ENCODE measurements around the gene NIPAL3.

GRCh38 chr1:24470592-24470991, 55.0 kb downstream of the NIPAL3 start:
- TF ChIP-seq CTCF (IDR thresholded peaks at IDR 0.05; ENCODE audit: poor library complexity, severe bottlenecking) = no peak
- no peak for TF ChIP-seq POLR2AphosphoS5 (IDR thresholded peaks at IDR 0.05)
- TF ChIP-seq SMC3 (conservative IDR thresholded peaks at IDR 0.05; ENCODE audit: poor library complexity) = no peak
- TF ChIP-seq REST (IDR thresholded peaks at IDR 0.05; ENCODE audit: borderline replicate concordance) = no peak
- no peak for TF ChIP-seq RAD21 (conservative IDR thresholded peaks at IDR 0.05)
- no peak for TF ChIP-seq EZH2 (IDR thresholded peaks at IDR 0.05; ENCODE audit: borderline replicate concordance, insufficient read depth, low read length, poor library complexity, severe bottlenecking)
- no peak for TF ChIP-seq TAF1 (IDR thresholded peaks at IDR 0.05; ENCODE audit: low read depth)
- TF ChIP-seq EP300 (conservative IDR thresholded peaks at IDR 0.05; ENCODE audit: poor library complexity, severe bottlenecking) = no peak
